ENCODE data around the gene BRI3BP.

BRI3BP gene

GRCh38 chr12:124993626-124994436, at the start of gene BRI3BP:
BRI3BP (plus strand) TSS chr12:124993645; CDS start chr12:124993791, 146 bp downstream.
- peak; percentile 12 for DNase-seq (ENCODE audit: low read depth)

GRCh38 chr12:124946447-124946793, 47.0 kb upstream of the BRI3BP start:
- DNase-seq (ENCODE audit: low read depth): no peak

GRCh38 chr12:124947013-124947412, 46.4 kb upstream of the BRI3BP start:
- DNase-seq (ENCODE audit: low read depth): no peak

- DNase-seq (ENCODE audit: low read depth): no peak
Measured at GRCh38 chr12:124947561-124948398, 45.7 kb upstream of the BRI3BP start.

- DNase-seq (ENCODE audit: low read depth): no peak
Measured at GRCh38 chr12:124949066-124949465, 44.4 kb upstream of the BRI3BP start.

- DNase-seq (ENCODE audit: low read depth): no peak
Measured at GRCh38 chr12:124949779-124950728, 43.4 kb upstream of the BRI3BP start.

- DNase-seq (ENCODE audit: low read depth): no peak
Measured at GRCh38 chr12:124952295-124952694, 41.1 kb upstream of the BRI3BP start.

- DNase-seq (ENCODE audit: low read depth): no peak
Measured at GRCh38 chr12:124952801-124953200, 40.6 kb upstream of the BRI3BP start.

GRCh38 chr12:124953689-124954405, 39.6 kb upstream of the BRI3BP start:
- DNase-seq (ENCODE audit: low read depth): no peak

GRCh38 chr12:124954771-124955170, 38.7 kb upstream of the BRI3BP start:
- no peak for DNase-seq (ENCODE audit: low read depth)

- DNase-seq (ENCODE audit: low read depth): no peak
Measured at GRCh38 chr12:124956571-124956970, 36.9 kb upstream of the BRI3BP start.

GRCh38 chr12:124961055-124961454, 32.4 kb upstream of the BRI3BP start:
- no peak for DNase-seq (ENCODE audit: low read depth)

GRCh38 chr12:124963211-124963610, 30.2 kb upstream of the BRI3BP start:
- DNase-seq (ENCODE audit: low read depth): no peak

GRCh38 chr12:124964251-124964650, 29.2 kb upstream of the BRI3BP start:
- DNase-seq (ENCODE audit: low read depth): no peak

- no peak for DNase-seq (ENCODE audit: low read depth)
Measured at GRCh38 chr12:124964836-124965462, 28.5 kb upstream of the BRI3BP start.

- no peak for DNase-seq (ENCODE audit: low read depth)
Measured at GRCh38 chr12:124967016-124967739, 26.3 kb upstream of the BRI3BP start.

GRCh38 chr12:124968656-124969055, 24.8 kb upstream of the BRI3BP start:
- no peak for DNase-seq (ENCODE audit: low read depth)

GRCh38 chr12:124970647-124971402, 22.6 kb upstream of the BRI3BP start:
- DNase-seq (ENCODE audit: low read depth): no peak

GRCh38 chr12:124971603-124972002, 21.8 kb upstream of the BRI3BP start:
- no peak for DNase-seq (ENCODE audit: low read depth)
